Loucy (cell line): ENCODE results near the gene IGF2BP1.

Experiments used
- CTCF ChIP-seq: fragments of 200-600 bp; sonication (generic); conservative IDR thresholded peaks from 2 replicates; pipeline ENCODE4 v1.5.1; 2014; ENCODE audit warnings: mild to moderate bottlenecking, antibody characterized with exemption, low read length
- EZH2phosphoT487 ChIP-seq: fragments of 200-600 bp; IDR thresholded peaks from 2 replicates; pipeline ENCODE4 v1.6.1; 2018; ENCODE audit warnings: antibody characterized with exemption, mild to moderate bottlenecking, moderate library complexity, borderline replicate concordance

- TF ChIP-seq CTCF (no peak), EZH2phosphoT487 (no peak)
Observed at GRCh38 chr17:49013311-49014213, 16.4 kb downstream of the IGF2BP1 start.
